Fibroblast of gingiva (primary cell): ENCODE data around the gene CRYGD.
"Not testable (repeated sequence)": the region's sequence is repeated elsewhere in the genome, so short reads cannot be mapped to it uniquely, and the experiment has no call there.

Experiments
- DNase-seq: peaks from one replicate; pipeline ENCODE4 v3.0.0-alpha.2; 2011; ENCODE audit warnings: low read depth

The CRYGD gene

GRCh38 chr2:208124013-208124715 is at the start of gene CRYGD:
CRYGD (minus strand) TSS chr2:208124524; CDS start chr2:208124473, 51 bp downstream.
- DNase-seq = not testable (repeated sequence)

- DNase-seq = no peak
These were observed 47.8 kb upstream of the CRYGD start for GRCh38 chr2:208172125-208172524.

DNA sequence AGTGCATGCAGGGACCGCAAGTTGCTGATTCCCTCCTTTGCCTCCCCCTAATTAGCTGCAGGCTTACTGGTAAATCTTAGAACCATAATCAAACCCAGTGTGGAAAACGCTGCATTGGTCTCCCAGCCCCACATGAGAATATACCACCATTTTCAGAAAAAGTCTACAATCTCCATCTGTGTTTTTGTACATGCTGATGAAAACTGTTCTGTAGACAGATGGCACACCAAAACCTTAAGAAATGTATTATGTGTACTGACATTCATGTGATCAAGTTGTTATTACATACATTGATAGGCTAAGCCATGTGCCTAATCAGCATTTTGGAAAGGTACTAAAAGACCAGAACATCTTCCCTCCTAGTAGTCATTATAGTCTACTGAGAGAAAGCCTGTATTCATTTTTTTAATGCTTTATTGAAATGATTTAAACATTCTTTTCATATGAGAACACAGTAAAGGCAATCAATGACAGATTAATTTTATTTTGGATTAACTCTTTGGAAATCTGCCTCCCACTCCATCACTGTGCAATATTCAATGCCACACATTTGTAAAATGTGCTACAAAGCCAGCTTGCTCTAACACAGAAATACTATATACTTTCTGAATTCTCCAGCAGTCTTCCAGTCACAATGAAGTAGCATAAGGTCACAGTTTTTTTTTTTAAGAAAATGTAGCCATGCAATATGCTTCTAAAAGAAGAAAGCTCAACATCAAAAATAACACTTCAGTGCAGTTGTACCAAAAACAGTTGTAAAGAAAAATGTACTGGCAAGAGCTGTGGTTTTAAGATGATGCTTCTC is 40.8 kb upstream of the CRYGD start:
- DNase-seq = no peak

GRCh38 chr2:208163489-208163888 is 39.2 kb upstream of the CRYGD start, which contains the start of gene CRYGA:
CRYGA (minus strand) TSS chr2:208163589; CDS start chr2:208163556, 33 bp downstream.
- no peak for DNase-seq

DNA sequence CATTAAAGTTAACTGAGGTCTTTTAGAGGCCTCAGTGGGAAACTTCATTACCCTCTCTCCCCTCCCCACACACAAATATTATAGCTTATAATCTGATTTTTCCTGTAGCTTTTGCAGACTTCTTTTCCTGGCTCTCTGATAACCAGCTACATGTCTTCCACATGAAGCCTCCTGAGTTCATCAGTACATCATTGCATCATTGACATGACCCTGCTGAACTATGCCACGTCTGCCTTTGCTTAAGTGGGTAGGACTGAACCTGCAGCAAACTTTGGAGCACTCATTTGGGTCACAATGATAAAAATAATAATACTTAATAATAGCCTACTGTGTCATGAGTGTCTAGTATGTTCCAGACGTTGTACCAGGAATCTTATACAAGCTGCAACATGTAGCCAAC is 32.1 kb upstream of the CRYGD start:
- no peak for DNase-seq

- no peak for DNase-seq
These were observed 28.8 kb upstream of the CRYGD start for GRCh38 chr2:208153156-208153555.

- DNase-seq = no peak
These were observed 26.6 kb upstream of the CRYGD start for GRCh38 chr2:208150956-208151355.

- no peak for DNase-seq
These were observed 25.8 kb upstream of the CRYGD start for GRCh38 chr2:208150094-208150493.

GRCh38 chr2:208148803-208149202 is 24.5 kb upstream of the CRYGD start:
- DNase-seq = no peak

GRCh38 chr2:208147759-208148158 is 23.4 kb upstream of the CRYGD start:
- no peak for DNase-seq

DNA sequence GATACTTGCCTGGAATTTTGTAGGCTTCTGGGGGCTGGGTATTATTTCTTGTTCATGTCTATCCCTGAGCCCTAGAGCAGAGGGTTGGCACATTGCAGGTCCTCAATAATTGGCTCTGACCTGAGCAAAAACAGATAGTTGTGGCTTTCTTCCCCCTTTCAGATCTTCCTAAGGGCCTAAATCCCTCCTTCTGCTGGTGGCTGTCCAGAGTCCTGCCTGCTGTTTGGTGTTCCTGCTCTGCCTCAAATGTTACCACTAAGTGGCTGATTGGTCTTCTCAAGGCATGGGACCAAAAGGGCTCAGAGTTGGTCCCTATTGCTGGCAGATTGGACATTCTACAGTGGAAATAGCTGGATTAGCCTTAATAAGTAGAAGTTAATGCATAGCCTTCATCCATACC is 22.7 kb upstream of the CRYGD start:
- DNase-seq = no peak

- no peak for DNase-seq
These were observed 21.7 kb upstream of the CRYGD start, which contains the start of gene CRYGB for GRCh38 chr2:208146006-208146405. CRYGB (minus strand) TSS chr2:208146158; CDS start chr2:208146120, 38 bp downstream.

DNA sequence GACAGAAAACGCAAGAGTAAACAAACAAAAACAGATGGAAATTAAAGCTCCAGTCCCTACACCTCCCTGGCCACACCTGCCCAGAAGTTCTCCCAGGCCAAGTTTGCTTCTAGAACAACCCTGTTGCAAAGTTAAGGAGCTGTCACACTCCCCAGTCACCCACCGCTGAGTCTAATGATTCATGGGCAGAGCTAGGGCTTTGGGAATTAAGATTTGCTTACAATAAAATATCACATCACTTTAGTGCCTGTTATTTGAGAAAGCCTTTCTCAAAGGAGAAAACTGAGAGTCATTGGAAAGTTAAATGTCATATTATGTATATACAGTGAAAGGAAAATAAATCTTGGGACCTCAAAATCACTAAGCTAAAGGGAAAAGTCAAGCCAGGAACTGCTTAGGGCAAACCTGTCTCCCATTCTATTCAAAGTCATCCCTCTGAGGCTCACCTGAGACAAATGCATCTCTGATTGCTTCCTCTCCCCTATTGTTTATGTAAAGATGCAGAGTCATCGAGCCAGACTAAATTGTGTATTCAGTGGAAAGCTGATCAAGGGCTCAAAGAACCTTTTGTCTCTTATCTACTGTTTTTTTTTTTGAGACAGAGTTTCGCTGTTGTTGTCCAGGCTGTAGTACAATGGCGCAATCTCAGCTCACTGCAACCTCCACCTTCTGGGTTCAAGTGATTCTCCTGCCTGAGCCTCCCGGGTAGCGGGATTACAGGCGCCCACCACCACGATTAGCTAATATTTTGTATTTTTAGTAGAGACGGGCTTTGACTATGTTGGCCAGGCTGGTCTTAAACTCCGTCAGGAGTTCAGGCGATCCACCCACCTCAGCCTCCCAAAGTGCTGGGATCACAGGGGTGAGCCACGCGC is 18.8 kb upstream of the CRYGD start:
- DNase-seq = no peak

GRCh38 chr2:208142240-208142924 is 18.1 kb upstream of the CRYGD start:
- no peak for DNase-seq

DNA sequence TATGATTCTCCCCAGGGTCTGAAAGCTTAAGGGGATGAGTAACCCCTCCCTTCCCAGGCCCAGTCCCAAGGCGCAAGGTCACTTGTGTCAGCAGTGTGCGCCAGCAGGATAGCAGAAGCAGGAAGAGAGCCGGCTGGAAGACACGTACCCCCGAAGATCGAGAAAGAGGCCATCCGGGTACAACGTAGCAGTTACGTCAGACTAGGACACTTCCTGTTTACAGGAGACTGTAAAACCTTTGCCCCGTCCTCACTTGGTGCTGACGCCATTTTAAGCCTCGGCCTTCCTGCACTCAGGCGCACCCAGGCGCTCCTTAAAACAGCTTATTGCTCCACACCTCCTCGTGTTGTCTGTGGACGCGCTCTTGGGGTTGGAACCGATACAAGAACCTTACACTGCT is 15.1 kb upstream of the CRYGD start:
- no peak for DNase-seq

DNA sequence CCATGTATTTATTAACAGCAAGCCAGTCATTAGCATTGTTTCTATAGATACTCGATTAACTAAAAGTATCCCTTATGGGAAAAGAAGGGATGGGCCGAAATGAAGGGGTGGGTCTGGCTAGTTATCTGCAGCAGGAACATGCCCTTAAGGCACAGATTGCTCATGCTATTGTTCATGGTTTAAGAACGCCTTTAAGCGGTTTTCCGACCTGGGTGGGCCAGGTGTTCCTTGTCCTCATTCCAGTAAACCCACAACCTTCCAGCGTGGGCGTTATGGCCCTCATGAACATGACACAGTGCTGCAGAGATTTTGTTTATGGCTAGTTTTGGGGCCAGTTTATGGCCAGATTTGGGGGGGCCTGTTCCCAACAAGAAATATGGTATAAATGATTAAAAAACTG is 14.0 kb upstream of the CRYGD start:
- not testable (repeated sequence) for DNase-seq

DNA sequence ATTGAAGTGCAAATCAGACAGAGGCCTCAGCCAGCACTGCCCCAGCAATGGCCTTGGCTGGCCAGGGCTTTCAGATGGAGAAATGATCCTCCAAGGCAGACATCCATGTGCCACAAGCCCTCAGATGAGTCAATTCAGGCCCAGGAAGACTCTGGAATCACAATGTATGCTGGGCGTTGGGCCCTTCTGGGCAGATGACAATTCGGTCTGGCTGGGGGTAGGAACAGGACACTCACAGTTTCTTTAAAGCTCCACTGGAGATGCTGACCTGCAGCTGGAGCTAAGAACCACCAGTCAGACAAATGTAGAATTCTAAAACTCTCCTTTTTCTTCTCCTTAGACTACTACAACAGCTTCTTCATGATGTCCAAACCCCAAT is 12.4 kb upstream of the CRYGD start:
- DNase-seq = no peak

- DNase-seq = no peak
These were observed 11.7 kb upstream of the CRYGD start for GRCh38 chr2:208135794-208136715.

GRCh38 chr2:208134928-208135586 is 10.7 kb upstream of the CRYGD start:
- no peak for DNase-seq

- no peak for DNase-seq
These were observed 6.4 kb upstream of the CRYGD start for GRCh38 chr2:208130712-208131110.
